Measurements from ENCODE around the gene MPC2.

The MPC2 gene

GRCh38 chr1:167973832-167974231 is 37.0 kb upstream of the MPC2 start:
- TF ChIP-seq CTCF (conservative IDR thresholded peaks at IDR 0.05; ENCODE audit: low read length): no peak
- no peak for DNase-seq (ENCODE audit: low read depth)
- H3K4me3 ChIP-seq (ENCODE audit: low read length): no peak overlapping the region

DNA sequence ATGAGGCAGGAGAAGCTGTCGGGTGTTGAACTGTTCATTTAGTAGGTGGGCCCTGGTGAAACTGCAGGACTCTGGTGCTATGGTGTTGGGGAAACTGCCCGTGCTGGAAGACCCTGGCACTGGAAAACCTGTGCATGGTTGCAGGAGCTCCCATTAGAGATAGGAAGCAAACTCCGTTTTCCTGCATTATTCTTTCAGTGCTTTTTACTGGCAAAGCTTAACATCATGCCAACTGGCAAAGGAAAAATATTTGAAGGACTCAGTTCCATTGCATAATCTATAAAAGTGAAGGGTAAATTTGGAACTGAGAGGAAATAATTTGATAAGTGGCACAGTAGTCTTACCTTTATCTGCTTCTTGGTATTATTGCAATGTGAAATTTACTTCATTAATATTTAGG is 31.7 kb upstream of the MPC2 start:
- no peak for DNase-seq (ENCODE audit: low read depth)
- H3K4me3 ChIP-seq (ENCODE audit: low read length): no peak overlapping the region
- no peak for TF ChIP-seq CTCF (conservative IDR thresholded peaks at IDR 0.05; ENCODE audit: low read length)

DNA sequence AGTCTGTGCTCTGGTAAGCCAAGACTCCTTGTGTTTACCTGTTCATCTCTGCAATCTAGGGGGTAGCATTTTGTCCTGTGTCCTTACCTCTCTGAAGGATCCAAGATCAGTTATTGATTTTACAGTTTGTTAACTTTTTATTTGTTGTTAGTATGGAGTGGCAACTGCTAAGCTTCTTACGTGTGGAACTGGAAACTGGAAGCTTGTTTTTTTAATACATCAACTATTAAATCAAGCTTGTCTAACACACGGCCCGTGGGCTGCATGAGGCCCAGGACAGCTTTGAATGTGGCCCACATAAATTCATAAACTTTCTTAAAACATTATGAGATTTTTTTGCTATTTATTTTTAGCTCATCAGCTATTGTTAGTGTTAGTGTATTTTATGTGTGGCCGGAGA is 29.2 kb upstream of the MPC2 start:
- no peak for DNase-seq (ENCODE audit: low read depth)
- no peak for TF ChIP-seq CTCF (conservative IDR thresholded peaks at IDR 0.05; ENCODE audit: low read length)
- no peak overlapping the region for H3K4me3 ChIP-seq (ENCODE audit: low read length)

DNA sequence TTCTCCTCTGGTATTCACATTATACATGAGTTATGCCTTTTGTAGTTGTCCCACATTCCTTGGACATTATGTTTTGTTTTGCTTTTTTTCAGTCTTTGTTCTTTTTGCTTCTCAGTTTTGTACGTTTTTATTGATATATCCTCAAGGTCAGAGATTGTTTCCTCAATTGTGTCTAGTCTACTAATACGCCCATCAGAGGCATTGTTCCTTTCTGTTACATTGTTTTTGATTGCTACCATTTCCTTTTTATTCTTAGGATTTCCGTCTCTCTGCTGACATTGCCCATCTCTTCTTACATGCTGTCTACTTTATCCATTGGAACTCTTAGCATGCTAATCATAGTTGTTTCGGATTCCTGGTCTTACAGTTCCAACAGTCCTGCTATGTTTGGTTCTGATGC is 27.8 kb upstream of the MPC2 start:
- no peak overlapping the region for H3K4me3 ChIP-seq (ENCODE audit: low read length)
- DNase-seq (ENCODE audit: low read depth): no peak
- TF ChIP-seq CTCF (conservative IDR thresholded peaks at IDR 0.05; ENCODE audit: low read length): no peak

GRCh38 chr1:167957710-167958109 is 20.8 kb upstream of the MPC2 start:
- no peak for DNase-seq (ENCODE audit: low read depth)

DNA sequence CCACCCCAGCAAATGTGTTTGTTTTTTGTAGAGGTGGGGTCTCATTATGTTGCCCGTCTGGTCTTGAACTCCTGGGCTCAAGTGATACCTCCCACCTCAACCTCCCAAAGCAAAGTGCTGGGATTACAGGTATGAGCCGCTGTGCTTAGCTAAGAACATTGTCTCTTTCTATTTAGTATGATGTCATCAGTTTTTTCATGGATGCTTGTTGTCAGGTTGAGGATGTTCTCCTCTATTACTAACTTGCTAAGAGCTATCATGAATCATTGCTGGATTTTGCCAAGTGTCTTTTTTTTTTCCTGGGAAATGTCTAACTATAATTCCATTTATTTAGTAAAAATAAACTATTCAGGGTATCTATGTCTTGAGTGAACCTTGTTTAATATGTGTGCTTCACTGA is 19.0 kb upstream of the MPC2 start:
- H3K4me3 ChIP-seq (ENCODE audit: low read length): no peak overlapping the region
- no peak for TF ChIP-seq CTCF (conservative IDR thresholded peaks at IDR 0.05; ENCODE audit: low read length)
- no peak for DNase-seq (ENCODE audit: low read depth)

More at GRCh38 chr1:167957710-167958109, 20.8 kb upstream of the MPC2 start:
- no peak overlapping the region for H3K4me3 ChIP-seq (ENCODE audit: low read length)
- no peak for TF ChIP-seq CTCF (conservative IDR thresholded peaks at IDR 0.05; ENCODE audit: low read length)

DNA sequence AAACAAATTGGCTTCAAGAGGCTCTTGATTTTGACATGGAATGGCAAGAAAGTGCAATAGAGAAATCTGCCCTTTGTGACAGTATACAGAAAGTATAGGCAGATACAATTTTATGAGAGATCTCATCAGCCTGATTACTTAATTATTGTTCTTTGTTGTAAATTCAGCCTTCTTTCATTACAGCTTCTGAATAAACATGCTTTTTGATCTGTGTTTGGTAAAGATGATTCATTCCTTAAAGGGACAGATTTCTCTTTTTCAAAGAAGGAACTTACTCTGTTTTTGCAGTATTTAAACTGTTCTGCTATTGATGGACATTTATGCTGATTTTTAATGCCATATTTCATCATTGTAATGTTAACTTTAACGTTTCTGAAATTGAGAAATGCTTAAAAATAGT is 13.7 kb upstream of the MPC2 start:
- no peak for TF ChIP-seq CTCF (conservative IDR thresholded peaks at IDR 0.05; ENCODE audit: low read length)
- DNase-seq (ENCODE audit: low read depth): no peak
- H3K4me3 ChIP-seq (ENCODE audit: low read length): no peak overlapping the region

Data from AG10803 (cell line).